Panc1 (cell line): ENCODE results near the gene ANKRD65. TPM values are rescaled to one million over a fixed set of nuclear protein-coding genes. Genes with fewer than 3 reads are reported as not detected.

ENCODE experiments used
- ATAC-seq: fragments of 200-7000 bp; cut with Tn5 transposase; 2 replicates; pipeline ENCODE4 v1.9.1; 2020; ENCODE audit warnings: mild to moderate bottlenecking, moderate library complexity
- BruUV-seq: library from RNA; stranded (reverse); fragments of 400-500 nt; replicated peaks from 2 replicates; lab custom pipeline; 2021; lab: Mats Ljungman, UMichigan
- CTCF ChIA-PET: fragments of 300-600 bp; sonication (Branson Sonifier 250); formaldehyde crosslinking; loops from one replicate; lab custom pipeline; 2022; ENCODE audit warnings: antibody characterized with exemption; lab: Charles Lee
- POLR2A ChIA-PET: fragments of 300-600 bp; sonication (Branson Sonifier 250); formaldehyde crosslinking; loops from one replicate; lab custom pipeline; 2022; ENCODE audit warnings: antibody characterized with exemption; lab: Charles Lee
- DNase-seq: peaks from one replicate; pipeline ENCODE4 v3.0.0-alpha.2; 2010; ENCODE audit warnings: low read depth, low spot score
- H3K27ac ChIP-seq: 2 replicates; pipeline ENCODE4 v1.5.1; 2011; ENCODE audit warnings: mild to moderate bottlenecking, low read length, inconsistent platforms
- H3K27me3 ChIP-seq: fragments of 200-500 bp; sonication (Bioruptor generic); 2 replicates; pipeline ENCODE4 v1.6.0; 2014; ENCODE audit warnings: low read length, inconsistent platforms; ENCODE audit not compliant: control insufficient read depth, insufficient read depth
- H3K36me3 ChIP-seq: fragments of 200-500 bp; sonication (Bioruptor generic); 2 replicates; pipeline ENCODE4 v1.5.1; 2014; ENCODE audit warnings: inconsistent platforms, mild to moderate bottlenecking, low read length, moderate library complexity; ENCODE audit not compliant: control insufficient read depth, insufficient read depth
- H3K4me1 ChIP-seq: 2 replicates; pipeline ENCODE4 v1.5.1; 2011; ENCODE audit warnings: inconsistent platforms, mild to moderate bottlenecking, low read length, moderate library complexity; ENCODE audit not compliant: control insufficient read depth, insufficient read depth
- H3K4me3 ChIP-seq, 2 experiments: 2 replicates each; pipeline ENCODE4 v1.5.1; 2011 to 2012; ENCODE audit warnings: low read depth in 2 of 2, low read length in 2 of 2, mild to moderate bottlenecking in 2 of 2, inconsistent platforms in 1 of 2, moderate library complexity in 1 of 2
- H3K9me3 ChIP-seq: fragments of 200-500 bp; sonication (Bioruptor generic); 2 replicates; pipeline ENCODE4 v1.5.1; 2014; ENCODE audit warnings: low read depth, mild to moderate bottlenecking, inconsistent platforms, low read length, moderate library complexity; ENCODE audit not compliant: control insufficient read depth, insufficient read depth
- CTCF ChIP-seq: fragments of 450-650 bp; IDR thresholded peaks from 2 replicates; pipeline ENCODE4 v1.5.1; 2017; ENCODE audit warnings: mild to moderate bottlenecking
- POLR2AphosphoS5 ChIP-seq: IDR thresholded peaks from 2 replicates; pipeline ENCODE4 v1.6.1; 2012; ENCODE audit warnings: mild to moderate bottlenecking, low read depth, low read length, moderate library complexity
- REST ChIP-seq, 2 experiments: IDR thresholded peaks; 2 replicates each; pipeline ENCODE4 v1.6.1; 2011 to 2012; ENCODE audit warnings: low read depth in 2 of 2, control low read depth in 1 of 2, low read length in 1 of 2, mild to moderate bottlenecking in 1 of 2, moderate library complexity in 1 of 2; ENCODE audit not compliant: insufficient read depth in 1 of 2
- SIN3A ChIP-seq: IDR thresholded peaks from 2 replicates; pipeline ENCODE4 v1.6.1; 2012; ENCODE audit warnings: low read depth, mild to moderate bottlenecking, low read length, moderate library complexity, borderline replicate concordance; ENCODE audit not compliant: insufficient read depth
- TCF7L2 ChIP-seq: IDR thresholded peaks from 2 replicates; pipeline ENCODE4 v1.6.1; 2011; ENCODE audit warnings: mild to moderate bottlenecking, low read depth, low read length, inconsistent platforms
- in situ Hi-C: cut with HindIII; loops from 2 replicates; pipeline ENCODE4 v1.10.0; 2016; ENCODE audit warnings: low sequenced_read_pairs, low pct_unique_long_range_greater_than_20kb
- intact Hi-C: fragments of 100-400 bp; cut with micrococcal nuclease; formaldehyde crosslinking; loops from one replicate; pipeline ENCODE4 v1.10.0; 2022; ENCODE audit not compliant: unreplicated experiment
- total RNA-seq: library from RNA; stranded (reverse); gene quantifications from one replicate; pipeline ENCODE4 v1.2.1, GENCODE V29; 2021; ENCODE audit not compliant: unreplicated experiment

Gene ANKRD65
- total RNA-seq, 1 experiment from 2014 or later = 1.9 TPM

GRCh38 chr1:1425426-1425752 lies 4.3 kb upstream of the ANKRD65 start:
- in situ Hi-C loops (no loop called here), intact Hi-C loops (no loop called here)
- Histone ChIP-seq H3K27ac (no peak overlapping the region; the same call in 1 of the 2 replicates), H3K36me3 (no peaks in the 10 kb centered on the region), H3K27me3 (no peaks in the 10 kb centered on the region), H3K9me3 (no peaks in the 10 kb centered on the region), H3K4me3 (no peak overlapping the region), H3K4me1 (peaks cover 48% of the 10 kb centered on the region)
- ChIA-PET CTCF (interaction anchor here (0.9 kb wide), 1 partner anchor 37 kb away, joined by 3 read pairs; no protein-coding TSS in a partner anchor), POLR2A (no interaction called here)
- ATAC-seq = peak; percentile 0; the same call in 1 of the 2 replicates
- no peak for TF ChIP-seq REST (IDR thresholded peaks at IDR 0.05; ENCODE audit: insufficient read depth in 1 of 2, low read depth in 2 of 2, low read length in 1 of 2)
- no peak for TF ChIP-seq POLR2AphosphoS5
- TF ChIP-seq CTCF = no peak
- TF ChIP-seq SIN3A = no peak
- no peak for TF ChIP-seq TCF7L2
- DNase-seq = no peak
- BruUV-seq = no TSS peak

GRCh38 chr1:1424707-1425106 lies 3.6 kb upstream of the ANKRD65 start:
- CTCF ChIA-PET = no interaction called here

More at GRCh38 chr1:1424707-1425106, 3.6 kb upstream of the ANKRD65 start:
- Histone ChIP-seq H3K27ac (peak overlapping the region; percentile 30; the same call in 1 of the 2 replicates), H3K9me3 (no peaks in the 10 kb centered on the region), H3K27me3 (no peaks in the 10 kb centered on the region), H3K4me1 (peaks cover 41% of the 10 kb centered on the region), H3K4me3 (no peak overlapping the region), H3K36me3 (no peaks in the 10 kb centered on the region)
- intact Hi-C loops = no loop called here
- DNase-seq (no peak), ATAC-seq (no peak)
- no TSS peak for BruUV-seq
- POLR2A ChIA-PET = no interaction called here
- in situ Hi-C loops = no loop called here
- TF ChIP-seq CTCF (no peak), TCF7L2 (no peak), REST (IDR thresholded peaks at IDR 0.05; ENCODE audit: insufficient read depth in 1 of 2, low read depth in 2 of 2, low read length in 1 of 2) (no peak), POLR2AphosphoS5 (no peak), SIN3A (no peak)
